ENCODE measurements around the gene CFAP99. TPM values are rescaled to one million over a fixed set of nuclear protein-coding genes. Genes with fewer than 3 reads are reported as not detected.
"Not testable (repeated sequence)": the region's sequence is repeated elsewhere in the genome, so short reads cannot be mapped to it uniquely, and the experiment has no call there.

Gene CFAP99
- total and polyA plus RNA-seq, 4 donors = 0.20 to 6.4 (median 5.9) TPM

DNA sequence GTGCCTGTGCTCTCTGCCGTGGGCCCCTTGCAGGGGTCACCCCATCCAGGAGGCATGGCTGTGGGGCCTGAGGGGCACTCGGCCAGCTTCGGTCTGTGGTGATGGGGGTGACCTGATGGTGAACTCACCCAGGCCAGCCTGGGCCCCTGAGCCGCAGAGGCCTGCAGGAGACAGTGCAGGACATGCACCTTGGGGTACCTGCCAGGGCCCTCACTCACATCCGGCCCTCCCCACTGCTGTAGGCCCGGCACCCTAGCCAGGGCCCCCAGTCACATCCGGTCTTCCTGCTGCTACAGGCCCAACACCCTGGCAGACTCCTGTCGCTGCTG is 7.3 kb downstream of the CFAP99 start:
- no peak overlapping the region for H3K4me3 ChIP-seq (ENCODE audit: low read depth, low read length)

GRCh38 chr4:2426711-2427275 is 8.0 kb downstream of the CFAP99 start:
- Histone ChIP-seq H3K4me3 (ENCODE audit: low read depth, low read length) (no peak overlapping the region), H3K4me1 (ENCODE audit: control insufficient read depth, insufficient read depth, low read length) (peaks cover 20% of the 10 kb centered on the region), H3K27ac (ENCODE audit: low read depth, low read length) (no peak overlapping the region), H3K36me3 (ENCODE audit: control insufficient read depth, insufficient read depth, low read length) (peaks cover 7% of the 10 kb centered on the region), H3K9me3 (ENCODE audit: control insufficient read depth, insufficient read depth, low read length) (no peaks in the 10 kb centered on the region), H3K27me3 (ENCODE audit: control insufficient read depth, insufficient read depth, low read length) (peaks cover 5% of the 10 kb centered on the region)
- DNase-seq (ENCODE audit: low read depth in 4 of 6, low spot score in 6 of 6) = no peak
- WGBS (ENCODE audit: insufficient coverage) = 91% methylated on average over 11 of the region's 13 CpGs

More for the DNA sequence above, 7.3 kb downstream of the CFAP99 start:
- Histone ChIP-seq H3K27ac (ENCODE audit: low read depth, low read length) (no peak overlapping the region), H3K4me1 (ENCODE audit: control insufficient read depth, insufficient read depth, low read length) (peaks cover 20% of the 10 kb centered on the region), H3K36me3 (ENCODE audit: control insufficient read depth, insufficient read depth, low read length) (peaks cover 7% of the 10 kb centered on the region), H3K27me3 (ENCODE audit: control insufficient read depth, insufficient read depth, low read length) (peaks cover 5% of the 10 kb centered on the region), H3K9me3 (ENCODE audit: control insufficient read depth, insufficient read depth, low read length) (no peaks in the 10 kb centered on the region)
- WGBS (ENCODE audit: insufficient coverage) = 83% methylated on average over 8 of the region's 8 CpGs
- no peak for DNase-seq (ENCODE audit: low read depth in 4 of 6, low spot score in 6 of 6)

GRCh38 chr4:2427383-2428334 is 8.9 kb downstream of the CFAP99 start:
- WGBS (ENCODE audit: insufficient coverage) = 83% methylated on average over 20 of the region's 23 CpGs
- H3K27ac ChIP-seq (ENCODE audit: low read depth, low read length) = no peak overlapping the region
- peaks cover 7% of the 10 kb centered on the region for H3K36me3 ChIP-seq (ENCODE audit: control insufficient read depth, insufficient read depth, low read length)
- DNase-seq (ENCODE audit: low read depth in 4 of 6, low spot score in 6 of 6) = no peak
- no peaks in the 10 kb centered on the region for H3K9me3 ChIP-seq (ENCODE audit: control insufficient read depth, insufficient read depth, low read length)
- H3K4me1 ChIP-seq (ENCODE audit: control insufficient read depth, insufficient read depth, low read length) = peaks cover 20% of the 10 kb centered on the region
- no peak overlapping the region for H3K4me3 ChIP-seq (ENCODE audit: low read depth, low read length)
- peaks cover 2% of the 10 kb centered on the region for H3K27me3 ChIP-seq (ENCODE audit: control insufficient read depth, insufficient read depth, low read length)

- Histone ChIP-seq H3K4me3 (ENCODE audit: low read depth, low read length) (no peak overlapping the region), H3K4me1 (ENCODE audit: control insufficient read depth, insufficient read depth, low read length) (peaks cover 24% of the 10 kb centered on the region), H3K27me3 (ENCODE audit: control insufficient read depth, insufficient read depth, low read length) (no peaks in the 10 kb centered on the region), H3K36me3 (ENCODE audit: control insufficient read depth, insufficient read depth, low read length) (peaks cover 7% of the 10 kb centered on the region), H3K9me3 (ENCODE audit: control insufficient read depth, insufficient read depth, low read length) (no peaks in the 10 kb centered on the region), H3K27ac (ENCODE audit: low read depth, low read length) (no peak overlapping the region)
- 73% methylated on average over 24 of the region's 25 CpGs for WGBS (ENCODE audit: insufficient coverage)
- DNase-seq (ENCODE audit: low read depth in 4 of 6, low spot score in 6 of 6) = no peak
Observed at GRCh38 chr4:2428496-2429213, 9.9 kb downstream of the CFAP99 start.

DNA sequence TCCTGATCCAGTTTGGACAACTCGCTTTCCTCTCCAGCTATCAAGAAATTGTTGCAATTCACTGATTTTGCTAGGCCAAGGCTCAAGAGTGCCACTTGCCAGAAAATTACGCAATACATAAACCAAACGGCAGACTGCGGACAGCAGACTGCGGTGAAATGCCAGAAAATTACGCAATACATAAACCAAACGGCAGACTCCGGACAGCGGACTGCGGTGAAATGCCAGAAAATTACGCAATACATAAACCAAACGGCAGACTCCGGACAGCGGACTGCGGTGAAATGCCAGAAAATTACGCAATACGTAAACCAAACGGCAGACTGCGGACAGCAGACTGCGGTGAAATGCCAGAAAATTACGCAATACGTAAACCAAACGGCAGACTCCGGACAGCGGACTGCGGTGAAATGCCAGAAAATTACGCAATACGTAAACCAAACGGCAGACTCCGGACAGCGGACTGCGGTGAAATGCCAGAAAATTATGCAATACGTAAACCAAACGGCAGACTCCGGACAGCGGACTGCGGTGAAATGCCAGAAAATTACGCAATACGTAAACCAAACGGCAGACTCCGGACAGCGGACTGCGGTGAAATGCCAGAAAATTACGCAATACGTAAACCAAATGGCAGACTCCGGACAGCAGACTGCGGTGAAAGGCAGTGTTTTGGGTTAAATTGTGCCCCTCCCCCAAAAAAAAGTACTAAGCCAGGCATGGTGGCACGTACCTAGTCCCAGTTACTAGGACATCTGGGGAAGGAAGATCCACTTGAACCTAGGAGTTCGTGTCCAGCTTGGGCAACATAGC is 11.4 kb downstream of the CFAP99 start:
- not testable (repeated sequence) for H3K27ac ChIP-seq (ENCODE audit: low read depth, low read length); DNase-seq (ENCODE audit: low read depth in 4 of 6, low spot score in 6 of 6); H3K4me3 ChIP-seq (ENCODE audit: low read depth, low read length); H3K27me3 ChIP-seq (ENCODE audit: control insufficient read depth, insufficient read depth, low read length); H3K9me3 ChIP-seq (ENCODE audit: control insufficient read depth, insufficient read depth, low read length); H3K36me3 ChIP-seq (ENCODE audit: control insufficient read depth, insufficient read depth, low read length)
- 100% methylated on average over 14 of the region's 49 CpGs for WGBS (ENCODE audit: insufficient coverage)
- H3K4me1 ChIP-seq (ENCODE audit: control insufficient read depth, insufficient read depth, low read length) = peaks cover 27% of the 10 kb centered on the region

GRCh38 chr4:2432004-2432403 is 13.2 kb downstream of the CFAP99 start:
- Histone ChIP-seq H3K27ac (ENCODE audit: low read depth, low read length) (no peak overlapping the region), H3K9me3 (ENCODE audit: control insufficient read depth, insufficient read depth, low read length) (no peaks in the 10 kb centered on the region)

DNA sequence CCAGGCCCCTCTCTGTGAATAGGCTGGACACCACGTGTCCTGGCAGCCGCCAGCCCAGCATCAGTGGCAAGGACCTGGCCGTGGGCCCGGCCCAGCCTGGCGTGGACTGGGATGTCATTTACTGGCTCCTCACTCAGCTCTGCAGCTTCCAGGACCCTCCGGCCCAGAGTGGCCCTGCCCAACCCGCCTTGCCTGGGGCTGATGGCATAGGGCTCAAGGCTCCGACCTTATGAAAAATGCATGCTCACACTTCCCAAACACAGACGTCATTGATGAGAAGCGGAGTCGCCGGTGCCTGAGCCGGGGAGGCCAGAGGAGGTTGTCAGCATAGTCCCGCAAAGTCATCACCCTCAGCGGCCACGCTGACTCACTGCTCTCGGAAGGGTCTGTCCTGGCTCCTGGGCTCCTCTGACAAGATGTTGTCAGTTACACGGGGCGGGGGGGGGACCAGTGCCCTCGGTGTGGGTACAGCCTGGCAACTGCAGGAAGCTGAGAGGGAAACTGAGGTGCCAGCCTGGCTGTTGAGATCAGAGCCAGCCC is 14.3 kb downstream of the CFAP99 start:
- Histone ChIP-seq H3K4me1 (ENCODE audit: control insufficient read depth, insufficient read depth, low read length) (peaks cover 35% of the 10 kb centered on the region), H3K4me3 (ENCODE audit: low read depth, low read length) (no peak overlapping the region), H3K27ac (ENCODE audit: low read depth, low read length) (peak overlapping the region; percentile 7), H3K9me3 (ENCODE audit: control insufficient read depth, insufficient read depth, low read length) (no peaks in the 10 kb centered on the region), H3K27me3 (ENCODE audit: control insufficient read depth, insufficient read depth, low read length) (no peaks in the 10 kb centered on the region), H3K36me3 (ENCODE audit: control insufficient read depth, insufficient read depth, low read length) (peaks cover 6% of the 10 kb centered on the region)
- peak in 2 of 6 donors; percentile 1 to 74 for DNase-seq (ENCODE audit: low read depth in 4 of 6, low spot score in 6 of 6)
- WGBS (ENCODE audit: insufficient coverage) = 54% methylated on average over 18 of the region's 20 CpGs

More at GRCh38 chr4:2432004-2432403, 13.2 kb downstream of the CFAP99 start:
- H3K4me3 ChIP-seq (ENCODE audit: low read depth, low read length) = no peak overlapping the region
- peaks cover 9% of the 10 kb centered on the region for H3K36me3 ChIP-seq (ENCODE audit: control insufficient read depth, insufficient read depth, low read length)
- no peaks in the 10 kb centered on the region for H3K27me3 ChIP-seq (ENCODE audit: control insufficient read depth, insufficient read depth, low read length)
- H3K4me1 ChIP-seq (ENCODE audit: control insufficient read depth, insufficient read depth, low read length) = peaks cover 35% of the 10 kb centered on the region
- DNase-seq (ENCODE audit: low read depth in 4 of 6, low spot score in 6 of 6) = no peak

GRCh38 chr4:2433609-2434350 is 15.0 kb downstream of the CFAP99 start:
- WGBS (ENCODE audit: insufficient coverage) = 66% methylated on average over 29 of the region's 29 CpGs
- Histone ChIP-seq H3K36me3 (ENCODE audit: control insufficient read depth, insufficient read depth, low read length) (peaks cover 4% of the 10 kb centered on the region), H3K27me3 (ENCODE audit: control insufficient read depth, insufficient read depth, low read length) (no peaks in the 10 kb centered on the region), H3K4me1 (ENCODE audit: control insufficient read depth, insufficient read depth, low read length) (peaks cover 32% of the 10 kb centered on the region), H3K4me3 (ENCODE audit: low read depth, low read length) (no peak overlapping the region), H3K27ac (ENCODE audit: low read depth, low read length) (no peak overlapping the region), H3K9me3 (ENCODE audit: control insufficient read depth, insufficient read depth, low read length) (no peaks in the 10 kb centered on the region)
- DNase-seq (ENCODE audit: low read depth in 4 of 6, low spot score in 6 of 6) = no peak

Data from spinal cord (tissue), 10 donors.